GM19351 (cell line): ENCODE results near the gene SCAF1.

Experiments used
- ATAC-seq: cut with Tn5 transposase; IDR thresholded peaks from one replicate; pipeline ENCODE4 v1.9.1; 2021; ENCODE audit warnings: mild to moderate bottlenecking, moderate library complexity; ENCODE audit not compliant: unreplicated experiment

Gene SCAF1

DNA sequence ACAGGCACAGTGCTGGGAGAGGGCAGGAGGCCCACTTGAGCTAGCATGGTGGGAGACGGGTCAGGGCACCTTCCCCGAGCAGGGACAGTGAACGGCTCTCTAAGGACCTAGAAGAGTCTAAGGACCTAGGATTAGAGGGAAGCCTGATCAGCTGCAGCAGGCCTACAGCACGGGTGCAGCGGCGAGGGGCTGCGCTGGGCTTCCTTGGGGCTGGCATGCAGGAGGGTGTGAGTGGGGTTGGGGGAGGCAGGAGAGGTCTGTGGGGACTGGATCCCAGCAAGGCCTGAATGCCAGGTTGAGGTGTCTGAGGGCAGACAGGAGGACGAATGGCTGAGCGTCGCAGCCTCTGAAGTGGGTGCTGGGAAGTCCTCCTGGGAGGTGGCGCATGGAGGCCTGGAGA lies 3.6 kb downstream of the SCAF1 start:
- no peak for ATAC-seq

DNA sequence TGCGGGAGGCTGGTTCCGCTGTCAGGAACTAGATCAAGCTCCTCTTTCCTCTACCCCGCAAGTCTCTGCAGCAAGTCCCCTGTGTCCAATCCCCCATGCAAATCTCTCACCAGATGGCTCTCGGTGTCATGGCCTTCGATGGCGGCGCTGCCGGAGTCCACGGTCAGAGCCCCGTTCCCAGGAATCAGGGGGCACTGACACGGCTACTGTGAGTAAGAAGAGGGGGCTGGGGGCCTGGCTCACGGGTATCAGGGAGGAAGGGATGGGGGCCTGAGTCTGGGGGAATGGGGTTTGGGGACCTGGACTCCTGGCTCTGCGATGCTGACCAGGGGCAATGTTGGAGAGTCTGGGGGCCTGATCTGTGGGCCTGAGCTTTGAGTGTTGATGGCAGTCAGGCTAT lies 4.0 kb downstream of the SCAF1 start:
- no peak for ATAC-seq

DNA sequence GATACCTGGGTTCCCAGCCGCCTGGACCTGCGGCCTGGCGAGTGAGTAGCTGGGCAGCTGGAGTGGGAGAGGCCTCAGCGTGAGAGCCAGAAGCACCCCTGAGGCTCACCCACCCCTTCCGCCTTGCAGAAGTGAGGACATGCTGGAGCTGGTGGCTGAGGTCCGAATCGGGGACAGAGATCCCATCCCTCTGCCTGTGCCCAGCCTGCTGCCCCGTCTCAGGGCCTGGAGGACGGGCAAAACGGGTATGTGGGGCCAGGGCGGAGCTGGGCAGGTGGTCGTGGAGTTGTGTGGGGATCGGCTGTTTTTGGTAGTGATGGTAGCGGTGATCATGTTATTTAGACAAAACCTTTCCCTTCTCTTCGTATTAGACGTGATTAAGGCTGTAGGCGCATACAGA lies 4.6 kb downstream of the SCAF1 start:
- no peak for ATAC-seq

DNA sequence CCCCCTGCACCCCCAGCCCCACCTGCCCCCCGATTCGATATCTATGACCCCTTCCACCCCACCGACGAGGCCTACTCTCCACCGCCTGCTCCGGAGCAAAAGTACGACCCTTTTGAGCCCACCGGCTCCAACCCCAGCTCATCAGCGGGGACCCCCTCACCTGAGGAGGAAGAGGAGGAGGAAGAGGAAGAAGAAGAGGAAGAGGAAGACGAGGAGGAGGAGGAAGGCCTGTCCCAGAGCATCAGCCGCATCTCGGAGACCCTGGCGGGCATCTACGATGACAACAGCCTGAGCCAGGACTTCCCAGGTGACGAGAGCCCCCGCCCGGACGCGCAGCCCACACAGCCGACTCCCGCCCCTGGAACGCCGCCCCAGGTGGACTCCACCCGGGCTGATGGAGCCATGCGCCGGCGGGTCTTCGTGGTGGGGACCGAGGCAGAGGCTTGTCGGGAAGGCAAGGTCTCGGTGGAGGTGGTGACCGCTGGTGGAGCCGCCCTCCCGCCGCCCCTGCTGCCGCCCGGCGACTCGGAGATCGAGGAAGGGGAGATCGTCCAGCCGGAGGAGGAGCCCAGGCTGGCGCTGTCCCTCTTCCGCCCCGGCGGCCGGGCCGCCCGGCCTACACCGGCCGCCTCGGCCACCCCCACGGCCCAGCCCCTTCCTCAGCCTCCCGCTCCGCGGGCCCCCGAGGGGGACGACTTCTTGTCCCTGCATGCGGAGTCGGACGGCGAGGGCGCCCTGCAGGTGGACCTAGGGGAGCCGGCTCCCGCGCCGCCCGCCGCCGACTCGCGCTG lies 9.2 kb downstream of the SCAF1 start:
- ATAC-seq, result no peak

DNA sequence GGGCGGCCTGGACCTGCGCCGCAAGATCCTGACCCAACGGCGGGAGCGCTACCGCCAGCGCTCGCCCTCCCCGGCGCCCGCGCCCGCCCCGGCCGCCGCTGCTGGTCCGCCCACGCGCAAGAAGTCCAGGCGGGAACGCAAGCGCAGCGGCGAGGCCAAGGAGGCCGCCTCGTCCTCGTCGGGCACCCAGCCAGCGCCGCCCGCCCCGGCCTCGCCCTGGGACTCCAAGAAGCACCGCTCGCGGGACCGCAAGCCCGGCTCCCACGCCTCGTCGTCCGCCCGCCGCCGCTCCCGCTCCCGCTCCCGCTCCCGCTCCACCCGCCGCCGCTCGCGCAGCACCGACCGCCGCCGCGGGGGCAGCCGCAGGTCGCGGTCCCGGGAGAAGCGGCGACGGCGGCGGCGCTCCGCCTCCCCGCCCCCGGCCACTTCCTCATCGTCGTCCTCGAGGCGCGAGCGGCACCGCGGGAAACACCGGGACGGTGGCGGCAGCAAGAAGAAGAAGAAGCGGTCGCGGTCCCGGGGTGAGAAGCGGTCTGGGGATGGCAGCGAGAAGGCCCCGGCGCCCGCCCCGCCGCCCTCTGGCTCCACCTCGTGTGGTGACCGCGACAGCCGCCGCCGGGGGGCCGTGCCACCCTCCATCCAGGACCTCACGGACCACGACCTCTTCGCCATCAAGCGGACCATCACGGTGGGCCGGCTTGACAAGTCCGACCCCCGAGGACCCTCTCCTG lies 10.0 kb downstream of the SCAF1 start:
- ATAC-seq, result no peak

DNA sequence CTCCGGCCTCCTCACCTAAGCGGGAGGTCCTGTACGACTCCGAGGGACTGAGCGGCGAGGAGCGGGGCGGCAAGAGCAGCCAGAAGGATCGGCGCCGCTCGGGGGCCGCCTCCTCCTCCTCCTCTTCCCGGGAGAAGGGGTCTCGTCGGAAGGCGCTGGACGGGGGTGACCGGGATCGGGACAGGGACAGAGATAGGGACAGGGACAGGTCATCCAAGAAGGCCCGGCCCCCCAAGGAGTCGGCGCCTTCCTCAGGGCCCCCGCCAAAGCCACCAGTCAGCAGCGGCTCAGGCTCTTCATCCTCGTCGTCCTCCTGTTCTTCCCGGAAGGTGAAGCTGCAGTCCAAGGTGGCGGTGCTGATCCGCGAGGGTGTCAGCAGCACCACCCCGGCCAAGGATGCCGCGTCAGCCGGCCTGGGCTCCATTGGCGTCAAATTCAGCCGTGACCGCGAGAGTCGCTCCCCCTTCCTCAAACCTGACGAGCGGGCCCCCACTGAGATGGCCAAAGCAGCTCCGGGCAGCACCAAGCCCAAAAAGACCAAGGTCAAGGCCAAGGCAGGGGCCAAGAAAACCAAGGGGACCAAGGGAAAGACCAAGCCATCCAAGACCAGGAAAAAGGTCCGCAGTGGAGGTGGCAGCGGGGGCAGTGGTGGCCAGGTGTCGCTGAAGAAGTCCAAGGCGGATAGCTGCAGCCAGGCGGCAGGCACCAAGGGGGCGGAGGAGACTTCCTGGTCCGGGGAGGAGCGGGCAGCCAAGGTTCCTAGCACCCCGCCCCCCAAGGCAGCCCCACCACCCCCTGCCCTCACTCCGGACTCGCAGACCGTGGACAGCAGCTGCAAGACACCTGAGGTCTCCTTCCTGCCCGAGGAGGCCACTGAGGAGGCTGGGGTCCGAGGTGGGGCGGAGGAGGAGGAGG lies 10.8 kb downstream of the SCAF1 start:
- no peak for ATAC-seq

DNA sequence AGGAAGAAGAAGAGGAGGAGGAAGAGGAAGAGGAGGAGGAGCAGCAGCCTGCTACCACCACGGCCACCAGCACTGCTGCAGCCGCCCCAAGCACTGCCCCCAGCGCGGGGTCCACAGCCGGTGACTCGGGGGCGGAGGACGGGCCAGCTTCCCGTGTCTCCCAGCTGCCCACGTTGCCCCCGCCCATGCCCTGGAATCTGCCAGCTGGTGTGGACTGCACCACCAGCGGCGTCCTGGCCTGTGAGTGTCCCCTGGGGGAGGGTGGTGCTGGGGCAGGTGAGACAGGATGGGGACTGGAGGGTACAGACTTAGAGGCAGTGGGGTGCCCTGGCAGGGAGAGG lies 11.4 kb downstream of the SCAF1 start:
- ATAC-seq, result no peak

DNA sequence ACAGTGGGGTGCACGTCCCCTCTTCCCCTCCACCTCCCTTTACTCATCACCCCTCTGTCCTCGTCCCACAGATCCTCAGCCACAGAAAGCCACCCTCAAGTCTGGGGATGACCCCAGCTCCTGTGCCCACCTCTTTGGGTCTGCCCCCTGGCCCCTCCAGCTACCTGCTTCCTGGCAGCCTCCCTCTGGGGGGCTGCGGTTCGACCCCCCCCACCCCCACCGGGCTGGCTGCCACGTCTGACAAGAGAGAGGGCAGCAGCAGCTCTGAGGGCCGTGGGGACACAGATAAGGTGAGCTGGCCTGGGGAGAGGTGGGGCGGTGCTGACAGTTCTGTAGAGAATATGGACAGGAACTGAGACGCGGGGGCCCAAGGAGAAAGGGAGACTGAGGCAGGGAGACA lies 12.6 kb downstream of the SCAF1 start:
- no peak for ATAC-seq

DNA sequence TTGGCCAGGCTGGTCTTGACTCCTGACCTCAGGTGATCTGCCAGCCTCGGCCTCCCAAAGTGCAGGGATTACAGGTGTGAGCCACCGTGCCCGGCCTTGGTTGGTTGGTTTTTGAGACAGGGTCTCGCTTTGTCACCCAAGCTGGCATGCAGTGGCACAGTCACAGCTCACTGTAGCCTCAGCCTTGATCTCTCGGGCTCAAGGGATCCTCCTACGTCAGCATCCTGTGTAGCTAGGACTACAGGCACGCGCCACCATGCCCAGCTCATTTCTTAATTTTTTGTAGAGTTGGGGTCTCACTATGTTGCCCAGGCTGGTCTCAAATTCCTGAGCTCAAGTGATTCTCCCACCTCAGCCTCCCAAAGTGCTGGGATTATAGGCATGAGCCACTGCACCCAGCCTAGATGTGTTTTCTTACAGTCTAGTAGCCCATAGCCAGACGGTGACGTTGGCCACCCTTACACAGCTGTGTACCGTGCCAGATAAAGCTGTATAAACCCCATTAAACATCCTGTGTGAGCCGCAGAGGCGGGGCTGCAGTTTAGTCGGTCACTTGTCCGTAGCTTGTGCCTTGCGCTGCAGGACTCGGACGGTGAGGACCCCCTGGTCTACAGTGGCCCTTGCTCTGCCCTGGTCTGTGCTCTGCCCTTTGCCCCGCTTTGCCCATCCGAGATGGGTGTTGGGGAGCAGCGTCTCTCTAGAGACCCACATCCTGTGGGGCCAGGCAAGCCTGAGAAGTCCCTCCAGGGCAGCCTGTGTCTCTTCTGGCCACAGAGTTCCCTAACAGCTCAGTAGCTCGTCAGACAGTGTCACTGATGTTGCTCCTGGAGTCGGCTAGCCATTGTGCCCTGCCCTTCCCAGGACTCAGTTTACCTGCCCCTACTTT lies 13.8 kb downstream of the SCAF1 start:
- ATAC-seq, result no peak

DNA sequence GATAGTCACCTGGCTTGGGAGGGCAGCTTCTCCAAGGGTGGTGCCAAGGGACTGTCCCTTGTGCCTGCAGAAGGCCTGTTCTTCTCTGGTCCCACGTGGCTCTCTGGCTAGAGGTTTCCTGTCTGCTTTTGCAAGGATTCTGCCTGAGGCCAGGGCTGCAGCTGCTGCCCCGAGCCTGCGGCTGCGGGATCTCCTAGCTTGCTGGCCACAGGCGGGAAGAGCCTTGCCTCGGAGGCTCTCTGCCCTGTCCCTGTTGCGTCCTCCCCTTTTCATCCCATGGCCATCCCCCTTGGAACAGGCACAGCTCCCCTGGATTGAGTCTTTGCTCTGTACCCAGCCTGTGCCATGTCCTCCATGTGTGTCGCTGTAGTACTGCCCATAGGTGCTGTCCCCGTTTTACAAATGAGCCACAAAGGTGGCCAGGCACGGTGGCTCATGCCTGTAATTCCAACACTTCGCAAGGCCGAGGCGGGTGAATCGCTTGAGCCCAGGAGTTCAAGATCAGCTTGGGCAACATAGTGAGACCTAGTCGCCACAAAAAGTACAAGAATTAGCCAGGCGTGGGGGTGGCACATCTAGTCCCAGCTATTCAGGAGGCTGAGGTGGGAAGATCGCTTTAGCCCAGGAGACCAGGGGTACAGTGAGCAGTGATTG lies 14.6 kb downstream of the SCAF1 start:
- ATAC-seq, result no peak

DNA sequence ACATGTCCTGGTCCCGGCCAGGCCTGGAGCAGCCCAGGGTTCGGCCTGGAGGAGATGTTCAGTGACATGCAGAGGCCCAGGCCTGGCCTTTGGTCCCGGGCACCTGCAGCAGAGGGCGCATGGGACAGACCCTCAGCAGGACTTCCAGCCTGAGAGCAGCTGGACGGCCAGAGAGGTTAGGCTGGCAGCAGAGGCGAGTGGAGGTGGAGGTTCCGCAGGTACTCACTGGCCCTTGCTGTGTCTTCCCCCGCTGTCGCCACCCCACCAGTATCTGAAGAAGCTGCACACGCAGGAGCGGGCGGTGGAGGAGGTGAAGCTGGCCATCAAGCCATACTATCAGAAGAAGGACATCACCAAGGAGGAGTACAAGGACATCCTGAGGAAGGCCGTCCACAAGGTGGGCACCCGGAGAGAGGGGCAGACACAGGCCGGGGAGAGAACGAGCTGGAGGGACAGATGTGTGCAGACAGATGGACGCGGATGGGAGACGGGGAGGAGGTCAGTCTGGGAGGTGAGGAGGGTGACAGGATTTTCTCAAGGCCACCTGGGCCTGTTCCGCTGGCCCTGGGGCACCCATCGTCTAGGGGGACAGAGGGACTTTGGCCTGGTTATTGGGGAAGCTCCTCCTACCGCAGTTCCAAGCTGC lies 15.6 kb downstream of the SCAF1 start:
- no peak for ATAC-seq

DNA sequence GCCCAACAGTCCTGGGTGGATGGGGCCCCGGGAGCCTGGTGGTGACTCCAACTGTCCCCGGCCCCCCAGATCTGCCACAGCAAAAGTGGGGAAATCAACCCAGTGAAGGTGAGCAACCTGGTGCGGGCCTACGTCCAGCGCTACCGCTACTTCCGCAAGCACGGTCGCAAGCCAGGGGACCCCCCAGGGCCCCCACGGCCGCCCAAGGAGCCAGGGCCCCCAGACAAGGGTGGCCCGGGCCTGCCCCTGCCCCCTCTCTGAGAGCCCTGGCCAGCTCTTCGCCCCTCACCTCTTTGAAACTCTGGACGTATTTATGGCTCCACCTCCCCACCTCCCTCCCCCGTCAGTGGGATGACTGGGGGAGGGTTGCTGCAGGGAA lies 16.1 kb downstream of the SCAF1 start:
- ATAC-seq, result no peak

DNA sequence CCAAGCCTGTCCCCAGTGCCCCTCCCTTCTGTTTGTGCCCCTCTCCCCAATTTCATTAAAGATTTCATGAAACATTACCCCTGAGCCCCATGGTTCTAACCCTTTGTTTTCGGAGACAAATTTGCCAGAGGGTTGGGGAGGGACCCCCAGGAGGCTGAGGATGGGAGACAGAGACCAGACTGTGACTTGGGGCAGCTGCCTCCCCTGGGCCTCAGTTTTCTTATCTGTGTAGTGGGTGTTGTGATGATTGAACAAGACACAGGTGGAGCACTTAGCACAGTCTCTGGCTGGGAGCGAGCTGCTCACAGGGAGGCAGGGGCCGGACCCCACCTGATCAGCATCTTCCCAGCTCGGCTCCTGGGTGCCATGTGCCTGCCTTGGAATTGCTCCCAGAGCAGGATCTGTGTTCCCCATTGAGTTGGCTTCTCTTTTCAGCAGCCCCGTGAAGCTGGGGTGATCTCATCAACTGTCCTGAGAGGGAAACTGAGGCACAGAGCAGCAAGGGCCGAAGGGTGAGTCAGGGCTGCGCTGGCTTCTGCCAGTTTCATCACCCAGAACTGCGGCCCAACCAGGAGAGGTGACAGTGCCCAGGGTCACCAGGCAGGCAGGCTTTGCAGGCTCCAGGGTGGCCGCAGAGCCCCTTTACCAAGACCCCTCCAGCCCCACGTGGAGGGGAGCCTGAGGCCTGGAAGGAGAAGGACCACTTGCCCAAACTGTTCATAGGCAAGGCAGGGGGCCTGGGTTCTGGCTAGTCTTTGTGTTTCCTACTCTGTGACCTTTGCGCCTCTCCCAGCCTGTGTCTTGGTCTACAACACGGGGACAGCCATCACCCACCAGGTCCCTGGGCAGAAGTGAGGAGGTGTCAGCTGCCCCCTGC lies 16.8 kb downstream of the SCAF1 start:
- no peak for ATAC-seq

DNA sequence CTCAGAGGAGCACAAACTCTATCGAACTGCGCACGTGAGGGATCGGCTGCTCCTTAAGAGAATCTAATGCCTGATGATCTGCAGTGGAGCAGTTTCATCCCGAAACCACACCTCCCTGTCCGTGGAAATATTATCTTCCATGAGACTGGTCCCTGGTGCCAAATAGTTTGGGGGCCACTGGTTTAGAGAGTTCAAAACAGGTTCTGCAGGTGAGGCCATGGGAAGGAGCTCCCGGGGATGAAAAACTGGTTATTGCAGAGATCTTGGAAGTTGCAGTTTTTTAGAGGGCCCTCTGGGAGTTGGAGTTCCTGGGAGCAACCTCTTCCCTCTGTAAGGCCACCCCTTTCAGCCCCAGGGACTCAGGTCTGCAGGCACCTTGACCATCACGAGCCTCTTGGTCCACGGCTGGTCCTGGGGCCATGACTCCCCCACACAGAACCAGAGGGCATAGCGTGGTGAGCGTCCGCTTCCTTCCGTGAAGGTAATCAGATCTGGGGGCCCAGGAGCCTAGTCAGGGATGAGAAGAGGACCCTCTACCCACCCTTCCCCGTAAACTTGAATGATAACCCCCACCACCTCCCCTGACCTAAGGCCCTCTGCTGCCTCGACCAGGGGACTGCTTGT lies 18.4 kb downstream of the SCAF1 start:
- ATAC-seq, result no peak

DNA sequence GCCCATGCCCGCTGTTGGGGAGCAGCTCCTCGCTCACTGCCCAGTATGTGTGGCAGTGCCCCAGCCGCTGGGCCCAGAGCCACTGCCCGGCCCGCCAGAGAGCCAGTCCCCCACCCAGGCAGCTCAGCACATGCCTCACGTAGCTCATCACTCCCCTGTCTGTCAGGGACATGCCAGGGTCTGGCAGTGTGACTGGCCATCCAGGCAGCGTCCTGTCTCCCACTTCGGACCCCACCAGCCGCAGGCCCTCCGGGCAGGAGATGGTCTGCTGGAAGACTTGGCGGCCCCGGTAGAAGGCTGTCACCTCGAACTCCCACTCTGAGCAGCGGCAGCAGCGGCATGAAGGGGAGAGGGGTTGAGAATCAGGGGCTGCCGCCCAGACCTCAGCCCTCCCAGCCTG lies 20.0 kb downstream of the SCAF1 start:
- no peak for ATAC-seq

DNA sequence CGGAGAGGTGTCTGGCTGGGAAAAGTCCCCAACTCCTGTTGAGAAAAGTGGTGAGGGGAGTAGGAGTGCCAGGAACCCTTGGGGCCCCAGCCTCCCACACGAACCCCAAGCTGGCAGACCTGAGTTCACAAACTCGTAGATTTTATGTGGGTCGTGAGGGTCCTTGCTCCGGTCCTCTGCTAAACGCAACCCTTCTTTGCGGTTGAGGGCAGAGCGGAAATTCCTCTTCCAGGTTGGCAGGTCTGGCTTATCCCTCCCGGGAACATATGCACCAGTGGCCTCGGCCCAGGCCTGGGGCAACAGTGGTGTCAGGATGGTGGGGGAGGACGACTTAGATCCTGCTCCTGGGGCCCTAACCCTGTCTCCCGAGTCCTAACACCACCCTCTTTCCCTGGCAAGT lies 21.2 kb downstream of the SCAF1 start:
- ATAC-seq, result no peak

DNA sequence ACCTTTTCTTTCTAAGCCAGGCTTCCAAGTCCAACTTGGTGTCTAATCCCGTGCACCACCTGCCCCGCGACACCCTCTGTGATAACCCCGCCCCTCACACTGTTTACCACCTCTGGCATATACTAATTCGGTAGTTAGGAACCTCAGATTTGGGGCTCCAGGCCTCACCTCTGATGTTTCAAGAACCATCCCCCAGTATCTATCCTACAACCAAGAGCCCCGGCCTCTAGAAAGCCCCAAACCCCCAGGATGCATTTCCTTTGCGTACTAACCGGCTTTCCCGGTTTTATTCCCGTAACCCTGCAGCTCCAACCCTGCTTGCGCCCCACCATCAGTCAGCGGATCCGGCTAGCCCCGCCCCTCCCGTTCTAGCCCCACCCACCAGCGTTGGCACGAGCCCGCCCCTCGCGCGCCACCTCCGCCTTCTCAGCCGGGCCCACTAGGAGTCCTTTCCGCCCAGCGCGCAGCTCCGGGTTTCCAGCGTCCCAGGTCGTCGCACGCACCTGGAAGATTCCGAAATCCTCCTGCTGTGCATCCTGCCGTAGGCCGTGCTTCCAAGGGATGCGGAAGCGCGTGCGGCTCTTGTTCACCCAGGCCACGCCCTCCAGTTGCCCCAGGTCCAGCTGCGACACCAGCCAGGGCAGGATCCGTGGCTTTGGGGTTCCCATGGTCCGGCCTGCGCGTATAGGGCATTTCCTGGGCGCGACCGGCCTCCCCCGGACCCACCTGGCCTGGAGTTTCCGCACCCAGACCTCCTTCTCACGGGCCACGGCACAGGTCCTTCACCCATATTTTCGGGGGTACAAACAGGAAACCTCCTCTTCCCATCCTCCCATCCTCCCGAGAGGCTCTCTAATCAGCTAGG lies 22.4 kb downstream of the SCAF1 start:
- ATAC-seq, result peak; percentile 50

DNA sequence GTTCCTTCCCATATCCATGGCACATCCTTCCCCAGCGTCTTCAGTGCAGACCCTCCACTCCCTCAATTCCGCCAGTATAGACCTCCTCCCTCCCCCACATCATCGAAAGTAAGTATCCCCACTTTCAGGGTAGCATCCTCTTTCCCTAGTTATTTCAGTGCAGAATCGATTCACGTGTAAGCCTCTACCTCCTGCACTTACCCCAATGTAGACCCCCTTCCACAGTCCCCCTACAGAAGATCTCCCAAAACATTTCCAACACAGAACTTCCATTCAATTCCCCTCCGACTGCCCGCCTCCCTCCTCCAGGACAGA lies 23.0 kb downstream of the SCAF1 start:
- no peak for ATAC-seq
